Peyer's patch (tissue), 4 donors: ENCODE data around the gene ARSH. TPM values are rescaled to one million over a fixed set of nuclear protein-coding genes. Genes with fewer than 3 reads are reported as not detected.

Source experiments
- DNase-seq, 3 donors: peaks; one replicate each; pipeline ENCODE4 v3.0.0-alpha.2; 2017 to 2019
- H3K27ac ChIP-seq, 4 donors: fragments of 200-600 bp; sonication (generic); one replicate each; pipeline ENCODE4 v1.5.1; 2016 to 2019
- H3K27me3 ChIP-seq, 2 donors: fragments of 200-600 bp; sonication (generic); one replicate each; pipeline ENCODE4 v1.5.1; 2019
- H3K36me3 ChIP-seq, 3 donors: fragments of 200-600 bp; sonication (generic); one replicate each; pipeline ENCODE4 v1.5.1; 2016 to 2019
- H3K4me1 ChIP-seq, 4 donors: fragments of 200-600 bp; sonication (generic); one replicate each; pipeline ENCODE4 v1.5.1; 2016 to 2019
- H3K4me3 ChIP-seq, 4 donors: fragments of 200-600 bp; sonication (generic); 1 replicate in 3 of 4; 2 replicates in 1 of 4; pipeline ENCODE4 v1.5.1; 2016 to 2019; ENCODE audit warnings: mild to moderate bottlenecking in 1 of 4
- H3K9me3 ChIP-seq, 4 donors: fragments of 200-600 bp; sonication (generic); one replicate each; pipeline ENCODE4 v1.5.1; 2016 to 2019; ENCODE audit warnings: mild to moderate bottlenecking in 1 of 4
- CTCF ChIP-seq, 6 experiments: fragments of 450-650 bp in 4 of 6; fragments of 200-600 bp in 2 of 6; sonication (generic) in 1 of 6; IDR thresholded peaks; one replicate each; pipeline ENCODE4 v1.5.1; 2017 to 2019; ENCODE audit warnings: antibody characterized with exemption in 6 of 6, mild to moderate bottlenecking in 3 of 6, moderate library complexity in 1 of 6
- POLR2A ChIP-seq, 2 donors: fragments of 450-650 bp; IDR thresholded peaks; one replicate each; pipeline ENCODE4 v1.5.1; 2017; ENCODE audit warnings: antibody characterized with exemption in 2 of 2, mild to moderate bottlenecking in 2 of 2, moderate library complexity in 2 of 2
- total RNA-seq, 4 donors: library from RNA; depleted of rRNA; stranded (reverse); fragments of >200 nt; gene quantifications; one replicate each; pipeline ENCODE4 v1.1.0, GENCODE V29; 2016

The ARSH gene
- total RNA-seq, 4 donors from 2014 or later, result not detected

GRCh38 chrX:3017492-3017891, 11.1 kb downstream of the ARSH start:
- DNase-seq, result no peak
- Histone ChIP-seq H3K4me3 (no peak overlapping the region), H3K9me3 (no peaks in the 10 kb centered on the region), H3K36me3 (no peaks in the 10 kb centered on the region), H3K27me3 (no peaks in the 10 kb centered on the region), H3K27ac (no peak overlapping the region), H3K4me1 (no peaks in the 10 kb centered on the region)
- TF ChIP-seq CTCF (IDR thresholded peaks at IDR 0.05) (no peak), POLR2A (IDR thresholded peaks at IDR 0.05) (no peak)

GRCh38 chrX:3024176-3024575, 17.8 kb downstream of the ARSH start:
- Histone ChIP-seq H3K9me3 (no peaks in the 10 kb centered on the region), H3K27me3 (no peaks in the 10 kb centered on the region), H3K36me3 (no peaks in the 10 kb centered on the region), H3K27ac (no peak overlapping the region), H3K4me3 (no peak overlapping the region), H3K4me1 (no peaks in the 10 kb centered on the region)
- TF ChIP-seq POLR2A (IDR thresholded peaks at IDR 0.05), result no peak
- TF ChIP-seq CTCF (IDR thresholded peaks at IDR 0.05), result no peak
- DNase-seq, result no peak

GRCh38 chrX:3026074-3026815, 19.9 kb downstream of the ARSH start:
- H3K36me3 ChIP-seq, result no peaks in the 10 kb centered on the region
- no peak overlapping the region for H3K4me3 ChIP-seq
- no peaks in the 10 kb centered on the region for H3K9me3 ChIP-seq
- no peaks in the 10 kb centered on the region for H3K4me1 ChIP-seq
- no peaks in the 10 kb centered on the region for H3K27me3 ChIP-seq
- no peak overlapping the region for H3K27ac ChIP-seq
- DNase-seq, result no peak
- TF ChIP-seq CTCF (IDR thresholded peaks at IDR 0.05), result no peak
- TF ChIP-seq POLR2A (IDR thresholded peaks at IDR 0.05), result no peak

GRCh38 chrX:3029129-3029528, 22.8 kb downstream of the ARSH start:
- no peak for DNase-seq
- Histone ChIP-seq H3K4me3 (no peak overlapping the region), H3K27me3 (no peaks in the 10 kb centered on the region)

GRCh38 chrX:3037218-3037617, 30.9 kb downstream of the ARSH start:
- H3K27me3 ChIP-seq, result no peaks in the 10 kb centered on the region
- TF ChIP-seq CTCF (IDR thresholded peaks at IDR 0.05), result no peak
- no peak for TF ChIP-seq POLR2A (IDR thresholded peaks at IDR 0.05)
- no peak overlapping the region for H3K27ac ChIP-seq
- no peaks in the 10 kb centered on the region for H3K36me3 ChIP-seq
- no peak overlapping the region for H3K4me3 ChIP-seq
- H3K4me1 ChIP-seq, result no peaks in the 10 kb centered on the region
- DNase-seq, result no peak
- H3K9me3 ChIP-seq, result no peaks in the 10 kb centered on the region

More at GRCh38 chrX:3029129-3029528, 22.8 kb downstream of the ARSH start:
- no peaks in the 10 kb centered on the region for H3K9me3 ChIP-seq
- H3K4me1 ChIP-seq, result no peaks in the 10 kb centered on the region
- TF ChIP-seq CTCF (IDR thresholded peaks at IDR 0.05), result no peak
- TF ChIP-seq POLR2A (IDR thresholded peaks at IDR 0.05), result no peak
- no peaks in the 10 kb centered on the region for H3K36me3 ChIP-seq
- no peak overlapping the region for H3K27ac ChIP-seq
